Posterior cingulate gyrus (tissue), 11 donors: ENCODE data around the gene RAC3.

ENCODE experiments used
- DNase-seq, 10 donors: peaks; one replicate each; pipeline versions ENCODE4 v3.0.0 to v3.0.0-alpha.2; 2020 to 2021; ENCODE audit warnings: mixed read lengths in 3 of 10
- intact Hi-C: fragments of 100-400 bp; cut with DNase I; formaldehyde crosslinking; loops from one replicate; pipeline ENCODE4 v1.15.1; 2023

RAC3 gene

GRCh38 chr17:82063424-82064415 lies 32.2 kb downstream of the RAC3 start:
- DNase-seq: peak in 2 of 10 donors; percentile 1 to 56
- intact Hi-C loops: no loop called here

DNA sequence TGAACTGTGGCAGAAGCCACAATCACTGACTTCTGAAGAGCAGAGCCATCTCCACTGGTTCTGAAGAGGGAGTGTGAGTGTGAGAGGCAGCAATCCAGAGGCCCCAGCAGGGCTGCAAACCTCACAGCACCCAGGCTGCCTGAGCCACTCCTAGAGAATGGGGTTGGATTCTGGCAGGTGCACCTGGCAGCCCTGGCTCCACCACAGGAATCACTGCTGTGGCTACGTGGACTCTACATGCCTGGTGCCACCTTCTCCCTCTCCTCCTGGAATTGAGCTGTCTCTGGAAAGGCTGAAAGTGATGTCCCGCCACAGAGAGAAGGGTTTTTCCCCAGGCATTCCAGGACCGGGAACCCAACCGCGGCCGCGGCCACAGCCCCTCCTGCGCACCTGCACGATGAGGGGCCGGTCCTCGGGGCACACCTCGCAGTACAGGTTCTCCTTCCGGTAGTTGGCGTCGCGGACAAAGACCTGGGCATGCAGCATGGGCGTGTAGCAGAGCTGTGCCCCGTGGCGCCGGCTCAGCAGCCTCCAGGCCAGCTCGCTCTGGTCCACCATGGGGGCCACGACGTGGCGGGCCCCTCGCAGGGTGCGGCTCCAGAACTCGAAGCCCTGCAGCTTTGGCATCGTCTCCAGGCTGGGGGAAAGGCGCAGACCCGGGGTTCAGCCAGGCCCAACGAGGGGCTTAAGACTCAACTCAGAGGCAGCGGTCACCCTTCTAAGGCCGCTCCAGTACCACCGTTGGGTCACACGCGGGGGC lies 33.1 kb downstream of the RAC3 start:
- intact Hi-C loops: loop anchor here (1.0 kb wide), 1 partner anchor 12 kb away; no protein-coding TSS in a partner anchor
- DNase-seq: peak in 1 of 10 donors; percentile 77

DNA sequence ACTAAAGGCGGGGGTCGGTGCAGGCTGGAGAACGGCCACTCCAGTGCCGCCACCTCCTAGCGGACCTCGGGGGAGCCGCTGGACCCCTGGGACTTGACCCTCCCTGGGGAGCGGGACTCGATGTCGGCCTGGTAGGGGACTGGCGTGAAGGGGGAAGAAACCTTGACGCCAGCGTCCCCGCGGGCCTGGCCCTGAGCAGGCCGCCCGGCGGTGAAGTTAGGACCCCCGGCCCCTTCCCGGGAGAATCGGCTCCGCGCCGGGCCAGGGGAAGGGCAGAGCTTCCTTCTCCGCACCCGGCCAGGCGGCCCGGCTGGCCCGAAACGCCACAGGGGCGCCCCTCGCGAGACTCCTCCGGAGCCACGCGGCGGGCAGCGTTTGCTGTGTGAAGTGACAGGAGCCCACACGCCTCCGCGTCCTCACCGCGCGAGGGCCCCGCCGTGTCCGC lies 33.7 kb downstream of the RAC3 start:
- intact Hi-C loops: loop anchor here (1.0 kb wide), 1 partner anchor 13 kb away; no protein-coding TSS in a partner anchor
- DNase-seq: peak in 2 of 10 donors; percentile 73 to 75

- DNase-seq: peak in 7 of 10 donors; percentile 44 to 95 (median 62)
These were observed 34.3 kb downstream of the RAC3 start, which contains the start of gene DUS1L for GRCh38 chr17:82065638-82066303. DUS1L (minus strand) TSS chr17:82065804; CDS start chr17:82065059, 745 bp downstream.

DNA sequence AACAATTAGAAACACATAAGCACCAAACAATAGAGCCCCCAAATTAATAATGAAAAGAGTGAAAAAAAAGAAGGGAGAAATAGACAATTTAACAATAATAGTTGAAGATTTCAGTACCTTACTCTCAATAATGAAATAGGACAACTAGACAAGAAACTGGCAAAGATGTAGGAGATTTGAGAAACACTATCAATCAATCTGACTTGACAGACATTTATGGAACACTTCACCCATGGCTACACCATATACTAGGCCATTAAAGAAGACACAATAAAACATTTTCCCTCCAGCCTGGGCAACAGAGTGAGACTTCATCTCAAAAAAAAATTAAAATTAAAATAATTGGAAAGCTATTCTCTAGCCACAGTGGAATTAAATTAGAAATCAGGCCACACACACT lies 39.1 kb downstream of the RAC3 start:
- intact Hi-C loops: no loop called here
- no peak for DNase-seq

More at GRCh38 chr17:82065638-82066303, 34.3 kb downstream of the RAC3 start, which contains the start of gene DUS1L:
- intact Hi-C loops: loop anchor here (1.0 kb wide), 1 partner anchor 13 kb away; no protein-coding TSS in a partner anchor

GRCh38 chr17:82072827-82073226 lies 41.3 kb downstream of the RAC3 start:
- intact Hi-C loops: no loop called here
- DNase-seq: no peak

- intact Hi-C loops: no loop called here
These were observed 42.0 kb downstream of the RAC3 start for GRCh38 chr17:82073446-82073845.

GRCh38 chr17:82076018-82076784 lies 44.7 kb downstream of the RAC3 start:
- no peak for DNase-seq
- intact Hi-C loops: no loop called here

More at GRCh38 chr17:82073446-82073845, 42.0 kb downstream of the RAC3 start:
- DNase-seq: no peak

- intact Hi-C loops: no loop called here
- DNase-seq: no peak
These were observed 45.5 kb downstream of the RAC3 start for GRCh38 chr17:82076785-82077591.

- intact Hi-C loops: no loop called here
- peak in 6 of 10 donors; percentile 28 to 94 (median 58) for DNase-seq
These were observed 46.3 kb downstream of the RAC3 start for GRCh38 chr17:82077617-82078358.

GRCh38 chr17:82078433-82078832 lies 47.0 kb downstream of the RAC3 start:
- intact Hi-C loops: no loop called here
- DNase-seq: no peak

DNA sequence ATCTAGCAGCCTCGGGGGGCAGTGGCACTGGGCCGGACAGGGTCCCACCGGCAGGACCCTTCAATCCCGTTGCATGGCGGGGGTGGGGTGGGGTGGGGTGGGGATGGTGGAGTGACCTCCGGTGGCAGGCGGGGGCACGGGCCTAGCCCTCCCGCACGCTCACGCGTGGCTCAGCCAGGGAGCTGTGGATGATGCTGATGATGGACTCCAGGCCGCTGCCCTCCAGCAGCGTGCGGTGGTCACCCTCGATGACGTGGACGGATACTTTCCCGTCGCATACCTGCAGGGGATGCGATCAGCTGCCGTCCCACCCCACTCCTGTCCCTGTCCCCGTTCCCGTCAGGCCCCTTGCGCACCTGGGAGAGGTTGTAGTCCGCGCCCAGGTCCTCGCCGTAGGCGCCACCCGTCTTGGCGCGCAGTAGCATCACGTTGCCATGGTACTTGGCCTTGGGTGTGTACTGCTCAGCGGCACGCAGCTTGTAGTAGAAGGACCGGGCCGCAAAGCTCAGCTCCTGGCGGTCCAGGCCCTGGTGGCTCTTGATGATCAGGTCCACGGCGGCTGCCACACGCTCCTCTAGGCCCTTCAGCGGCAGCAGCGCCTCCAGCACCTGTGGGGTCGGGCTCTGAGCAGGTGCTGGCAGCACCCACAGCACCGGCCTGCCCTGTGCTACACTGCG lies 47.7 kb downstream of the RAC3 start:
- intact Hi-C loops: no loop called here
- DNase-seq: no peak

DNA sequence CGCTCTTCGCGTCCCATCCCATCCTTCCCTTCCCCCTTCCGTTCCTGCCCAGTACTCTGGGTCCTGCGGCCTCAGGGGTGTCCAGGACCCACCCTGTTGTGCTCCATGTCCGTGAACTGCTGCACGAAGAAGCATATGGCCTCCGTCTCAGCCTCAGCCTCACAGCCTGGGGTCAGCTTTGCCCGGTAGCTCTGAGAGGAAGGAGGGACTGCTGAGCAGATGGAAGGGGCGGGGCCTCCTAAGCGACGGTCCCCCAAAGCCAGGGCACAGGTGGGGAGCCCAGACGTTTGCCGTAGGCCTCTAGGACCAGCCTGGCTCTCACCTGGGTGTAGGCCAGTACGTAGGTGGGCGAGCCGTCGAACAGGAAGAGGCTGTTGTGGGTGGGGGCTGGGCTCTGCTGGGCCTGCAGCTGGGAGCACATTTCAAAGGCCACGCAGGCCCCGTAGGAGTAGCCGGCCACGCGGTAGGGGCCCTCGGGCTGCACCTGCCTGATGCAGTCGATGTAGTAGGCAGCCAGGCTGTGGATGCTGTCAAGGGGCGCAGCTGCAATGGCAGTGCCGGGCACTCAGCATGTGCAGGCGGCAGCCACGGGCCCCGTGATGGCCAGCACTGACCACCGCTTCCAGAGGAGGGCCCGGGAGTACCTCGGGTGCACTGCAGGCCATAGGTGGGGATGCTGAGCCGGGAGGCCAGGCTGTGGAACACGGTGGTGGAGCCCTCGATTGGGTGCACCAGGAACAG lies 48.7 kb downstream of the RAC3 start:
- intact Hi-C loops: no loop called here
- DNase-seq: no peak

GRCh38 chr17:82080789-82081464 lies 49.4 kb downstream of the RAC3 start:
- no peak for DNase-seq
- intact Hi-C loops: no loop called here

- no peak for DNase-seq
- intact Hi-C loops: no loop called here
These were observed 50.1 kb downstream of the RAC3 start for GRCh38 chr17:82081546-82081945.

DNA sequence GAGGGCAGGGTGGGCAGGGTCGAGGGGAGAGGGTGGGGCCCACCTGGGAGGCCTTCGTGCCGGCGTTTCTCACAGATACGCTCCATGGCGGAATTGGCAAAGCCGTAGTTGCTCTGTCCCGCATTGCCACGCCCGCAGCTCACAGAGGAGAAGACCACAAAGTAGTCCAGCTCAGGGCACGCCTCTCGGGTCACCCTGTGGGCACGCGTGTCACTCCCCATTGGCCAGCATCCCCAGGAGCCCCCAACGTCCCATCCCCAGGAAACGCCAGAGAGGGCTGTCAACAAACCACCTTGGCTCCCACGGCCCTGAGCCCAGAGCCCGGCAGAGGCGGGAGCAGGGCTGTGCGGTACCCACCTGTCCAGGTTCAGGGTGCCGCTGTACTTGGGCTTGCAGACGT lies 50.5 kb downstream of the RAC3 start:
- intact Hi-C loops: no loop called here
- DNase-seq: no peak
